SK-N-SH (cell line): ENCODE measurements around the gene CFAP97. TPM values are rescaled to one million over a fixed set of nuclear protein-coding genes. Genes with fewer than 3 reads are reported as not detected.

Experiments
- CTCF ChIA-PET: fragments of 300-600, 350-600 bp; formaldehyde crosslinking; extraction: SDS; loops from one replicate; lab custom pipeline; 2021; lab: Yijun Ruan, JAX
- POLR2A ChIA-PET: fragments of 350-600 bp; sonication (Branson Sonifier 250); formaldehyde crosslinking; extraction: SDS; loops from one replicate; lab custom pipeline; 2020; ENCODE audit warnings: antibody characterized with exemption, inconsistent platforms; lab: Yijun Ruan, JAX
- DNase-seq: peaks from one replicate; pipeline ENCODE4 v3.0.0; 2012
- H2AFZ ChIP-seq: fragments of 200-600 bp; sonication (generic); 2 replicates; pipeline ENCODE4 v1.8.1; 2016; ENCODE audit warnings: antibody characterized with exemption, mild to moderate bottlenecking, low read depth
- H3F3A ChIP-seq: fragments of 200-600 bp; sonication (generic); replicated peaks from 2 replicates; pipeline ENCODE3; 2016; ENCODE audit warnings: antibody characterized with exemption, mild to moderate bottlenecking; ENCODE audit not compliant: insufficient read depth
- H3K27ac ChIP-seq, 2 experiments: fragments of 200-500 bp in 1 of 2; fragments of 200-600 bp in 1 of 2; sonication (Bioruptor generic) in 1 of 2; sonication (generic), shearing (Covaris generic) in 1 of 2; 2 replicates each; pipeline versions ENCODE4 v1.5.1 to v1.6.1; 2014 to 2016; ENCODE audit warnings: low read depth in 2 of 2, inconsistent platforms in 1 of 2, low read length in 1 of 2, mild to moderate bottlenecking in 1 of 2, mixed read lengths in 1 of 2
- H3K27me3 ChIP-seq: fragments of 200-600 bp; sonication (generic), shearing (Covaris generic); 2 replicates; pipeline ENCODE4 v1.6.1; 2016; ENCODE audit warnings: mixed run types; ENCODE audit not compliant: insufficient read depth
- H3K36me3 ChIP-seq, 2 experiments: fragments of 200-500 bp in 1 of 2; fragments of 200-600 bp in 1 of 2; sonication (Bioruptor generic) in 1 of 2; sonication (generic) in 1 of 2; replicated peaks in 1 of 2; 2 replicates each; pipeline versions ENCODE3 to v1.5.1; 2014 to 2016; ENCODE audit warnings: low read length in 1 of 2, mild to moderate bottlenecking in 1 of 2; ENCODE audit not compliant: insufficient read depth in 2 of 2, control insufficient read depth in 1 of 2
- H3K4me1 ChIP-seq, 2 experiments: fragments of 200-500 bp in 1 of 2; fragments of 200-600 bp in 1 of 2; sonication (Bioruptor generic) in 1 of 2; sonication (generic), shearing (Covaris generic) in 1 of 2; 2 replicates each; pipeline versions ENCODE4 v1.5.1 to v1.6.1; 2014 to 2016; ENCODE audit warnings: low read depth in 1 of 2, low read length in 1 of 2, mixed run types in 1 of 2; ENCODE audit not compliant: insufficient read depth in 2 of 2, control insufficient read depth in 1 of 2
- H3K4me2 ChIP-seq: fragments of 200-600 bp; sonication (generic), shearing (Covaris generic); 2 replicates; pipeline ENCODE4 v1.6.1; 2017; ENCODE audit warnings: mixed run types
- H3K4me3 ChIP-seq, 2 experiments: fragments of 200-500 bp in 1 of 2; fragments of 200-600 bp in 1 of 2; sonication (Bioruptor generic) in 1 of 2; sonication (generic), shearing (Covaris generic) in 1 of 2; 2 replicates each; pipeline versions ENCODE4 v1.5.1 to v1.8.1; 2014 to 2016; ENCODE audit warnings: low read depth in 2 of 2, inconsistent platforms in 1 of 2, low read length in 1 of 2, mild to moderate bottlenecking in 1 of 2, mixed read lengths in 1 of 2, moderate library complexity in 1 of 2
- H3K79me2 ChIP-seq: fragments of 200-600 bp; sonication (generic); 2 replicates; pipeline ENCODE4 v1.8.1; 2017; ENCODE audit warnings: mild to moderate bottlenecking; ENCODE audit not compliant: insufficient read depth
- H3K9ac ChIP-seq: fragments of 200-600 bp; sonication (generic); 2 replicates; pipeline ENCODE4 v1.6.1; 2017; ENCODE audit warnings: mixed run types
- H3K9me2 ChIP-seq: fragments of 200-600 bp; sonication (generic); 2 replicates; pipeline ENCODE4 v1.6.1; 2017; ENCODE audit warnings: mixed run types
- H3K9me3 ChIP-seq: fragments of 200-600 bp; sonication (generic); 2 replicates; pipeline ENCODE4 v1.6.1; 2017; ENCODE audit warnings: mixed run types, mild to moderate bottlenecking, moderate library complexity
- H4K20me1 ChIP-seq: fragments of 200-600 bp; sonication (generic); 2 replicates; pipeline ENCODE4 v1.6.1; 2017; ENCODE audit warnings: mild to moderate bottlenecking, mixed run types; ENCODE audit not compliant: insufficient read depth
- CHD2 ChIP-seq: fragments of 150-350 bp; IDR thresholded peaks from 2 replicates; pipeline ENCODE4 v1.6.1; 2018; ENCODE audit warnings: low read length; ENCODE audit not compliant: partially characterized antibody
- CTCF ChIP-seq: fragments of 200-600 bp; sonication (generic); IDR thresholded peaks from 2 replicates; pipeline ENCODE4 v1.6.1; 2017; ENCODE audit warnings: antibody characterized with exemption, mild to moderate bottlenecking, moderate library complexity
- EP300 ChIP-seq, 2 experiments: IDR thresholded peaks; 2 replicates each; pipeline versions ENCODE4 v1.4.0 to v1.6.1; 2012; ENCODE audit warnings: borderline replicate concordance in 1 of 2, low read depth in 1 of 2, low read length in 1 of 2
- EZH2phosphoT487 ChIP-seq: fragments of 200-600 bp; sonication (generic); IDR thresholded peaks from 2 replicates; pipeline ENCODE4 v1.6.1; 2017; ENCODE audit warnings: low read depth, mixed run types, mild to moderate bottlenecking, antibody characterized with exemption, moderate library complexity, borderline replicate concordance
- FOXJ3 ChIP-seq: sonication (generic); formaldehyde crosslinking; IDR thresholded peaks from 2 replicates; pipeline ENCODE4 v1.5.1; 2020; ENCODE audit warnings: mild to moderate bottlenecking, missing genetic modification reagents
- FOXM1 ChIP-seq: IDR thresholded peaks from 2 replicates; pipeline ENCODE4 v1.4.0; 2012; ENCODE audit warnings: low read depth, mild to moderate bottlenecking
- GABPA ChIP-seq: IDR thresholded peaks from 2 replicates; pipeline ENCODE4 v1.4.0; 2012; ENCODE audit warnings: low read depth, mild to moderate bottlenecking
- GATA2 ChIP-seq: sonication (generic); formaldehyde crosslinking; IDR thresholded peaks from 2 replicates; pipeline ENCODE4 v1.5.0; 2020; ENCODE audit warnings: mild to moderate bottlenecking, missing genetic modification reagents
- IRF3 ChIP-seq: fragments of 150-350 bp; IDR thresholded peaks from 2 replicates; pipeline ENCODE4 v1.6.1; 2016; ENCODE audit warnings: mild to moderate bottlenecking, low read depth, low read length
- MEF2A ChIP-seq: IDR thresholded peaks from 2 replicates; pipeline ENCODE4 v1.4.0; 2012; ENCODE audit warnings: low read depth, borderline replicate concordance
- NFIC ChIP-seq: IDR thresholded peaks from 2 replicates; pipeline ENCODE4 v1.4.0; 2012; ENCODE audit warnings: borderline replicate concordance
- NRF1 ChIP-seq: IDR thresholded peaks from 2 replicates; pipeline ENCODE4 v1.6.1; 2012; ENCODE audit warnings: low read depth, mild to moderate bottlenecking, low read length
- PBX3 ChIP-seq: IDR thresholded peaks from 2 replicates; pipeline ENCODE4; 2012
- RAD21 ChIP-seq: IDR thresholded peaks from 2 replicates; pipeline ENCODE4 v1.6.1; 2012; ENCODE audit warnings: mild to moderate bottlenecking, low read length
- RCOR1 ChIP-seq: fragments of 150-350 bp; IDR thresholded peaks from 2 replicates; pipeline ENCODE4 v1.6.1; 2017; ENCODE audit warnings: antibody characterized with exemption, low read length
- REST ChIP-seq: IDR thresholded peaks from 2 replicates; pipeline ENCODE4 v1.6.1; 2012; ENCODE audit warnings: mild to moderate bottlenecking, low read depth, low read length, moderate library complexity
- RFX5 ChIP-seq: IDR thresholded peaks from 2 replicates; pipeline ENCODE4 v1.6.1; 2012; ENCODE audit warnings: mild to moderate bottlenecking, improper control_type of control experiment, low read length
- TAF1 ChIP-seq: IDR thresholded peaks from 2 replicates; pipeline ENCODE4 v1.6.1; 2012; ENCODE audit warnings: low read depth, mild to moderate bottlenecking, low read length, moderate library complexity, borderline replicate concordance
- TCF12 ChIP-seq: IDR thresholded peaks from 2 replicates; pipeline ENCODE4 v1.4.0; 2012
- ZBTB33 ChIP-seq: IDR thresholded peaks from 2 replicates; pipeline ENCODE4 v1.4.0; 2012; ENCODE audit warnings: low read depth, borderline replicate concordance
- WGBS: methylation state at CpG from one replicate; pipeline ENCODE4 v1.1.6; 2017; ENCODE audit warnings: low lambda C conversion rate; 5-methylcytosine and 5-hydroxymethylcytosine counted together
- polyA plus RNA-seq, 3 experiments: library from polyadenylated mRNA; depleted of rRNA; stranded (reverse); fragments of >200 nt; gene quantifications; 2 replicates each; pipeline ENCODE4 v1.2.3, GENCODE V29; 2012

CFAP97 gene
- polyA plus RNA-seq, 1 of the 3 experiments (the other 2 are of a cell fraction), result 10.6 TPM

- H2AFZ ChIP-seq, result no peak overlapping the region
- H3K27ac ChIP-seq, result peak overlapping the region in 1 of 2 experiments; percentile 23; a peak in 1 of 4 replicates
- H4K20me1 ChIP-seq, result no peaks in the 10 kb centered on the region
- CTCF ChIA-PET, result interaction anchor here (0.8 to 1.9 kb wide), 3 partner anchors 9 to 15 kb away, joined by 3 to 5 read pairs (median 3); no protein-coding TSS in a partner anchor
- H3K9me2 ChIP-seq, result no peaks in the 10 kb centered on the region
- H3K9ac ChIP-seq, result no peak overlapping the region
- no peaks in the 10 kb centered on the region for H3K9me3 ChIP-seq
- no peak for TF ChIP-seq NFIC
- TF ChIP-seq CHD2, result no peak
- no peak for TF ChIP-seq RAD21
- no peak for TF ChIP-seq REST
- TF ChIP-seq GATA2 (CRISPR knock-in tag), result no peak
- no peak for TF ChIP-seq ZBTB33
- TF ChIP-seq RCOR1, result no peak
- TF ChIP-seq MEF2A, result no peak
- no peak for TF ChIP-seq FOXJ3
- TF ChIP-seq FOXM1, result no peak
- TF ChIP-seq IRF3, result no peak
- no peak for TF ChIP-seq NRF1
- TF ChIP-seq RFX5, result no peak
- no peak for TF ChIP-seq GABPA
- no peak for TF ChIP-seq PBX3
- TF ChIP-seq TAF1, result no peak
- TF ChIP-seq EZH2phosphoT487, result no peak
- no peak for TF ChIP-seq CTCF
- no peak for TF ChIP-seq EP300 (IDR thresholded peaks at IDR 0.05; ENCODE audit: borderline replicate concordance in 1 of 2, low read depth in 1 of 2, low read length in 1 of 2)
- TF ChIP-seq TCF12, result no peak
- TF ChIP-seq, all 33 proteins: peak for 0
- peaks cover 0 to 22% of the 10 kb centered on the region in 2 experiments for H3K36me3 ChIP-seq
- H3F3A ChIP-seq, result peaks cover 14% of the 10 kb centered on the region
- POLR2A ChIA-PET, result no interaction called here
- peaks cover 87% of the 10 kb centered on the region for H3K79me2 ChIP-seq
- no peak overlapping the region; a peak in 1 of 4 replicates for H3K4me3 ChIP-seq
- 58% methylated on average over 1 of the region's 1 CpG for WGBS
- DNase-seq, result no peak
- H3K27me3 ChIP-seq, result no peaks in the 10 kb centered on the region
- H3K4me1 ChIP-seq, result peaks cover 9 to 10% of the 10 kb centered on the region in 2 experiments; a peak in 3 of 4 replicates
- peak overlapping the region; percentile 4; the same call in 1 of the 2 replicates for H3K4me2 ChIP-seq
Measured at GRCh38 chr4:185246453-185246852, 42.7 kb upstream of the CFAP97 start.
